HepG2 (cell line): Measurements from ENCODE around the gene HCK. TPM values are rescaled to one million over a fixed set of nuclear protein-coding genes. Genes with fewer than 3 reads are reported as not detected.

Source experiments
- ATAC-seq: fragments of 200-7000 bp; cut with Tn5 transposase; 3 replicates; pipeline ENCODE4 v1.9.1; 2020; ENCODE audit warnings: mild to moderate bottlenecking, moderate library complexity
- BruUV-seq: library from RNA; stranded (reverse); fragments of 400-500 nt; replicated peaks from 2 replicates; lab custom pipeline; 2021; lab: Mats Ljungman, UMichigan
- CTCF ChIA-PET: fragments of 300-600 bp; formaldehyde crosslinking; extraction: SDS; loops from one replicate; lab custom pipeline; 2021; ENCODE audit warnings: low total read pairs, inconsistent platforms, low intra/inter-chr PET ratio; lab: Yijun Ruan, JAX
- POLR2A ChIA-PET: fragments of 350-600 bp; sonication (Branson Sonifier 250); formaldehyde crosslinking; loops from one replicate; lab custom pipeline; 2020; ENCODE audit warnings: antibody characterized with exemption, inconsistent platforms; lab: Yijun Ruan, JAX
- DNase-seq: peaks from one replicate; pipeline ENCODE4 v3.0.0-alpha.2; 2015; ENCODE audit warnings: low spot score
- FAIRE-seq: peaks from 3 replicates; lab custom pipeline; 2011; peaks lifted over from hg19 to GRCh38; lab: Jason Lieb, UNC
- H2AFZ ChIP-seq: one replicate; pipeline ENCODE4 v1.6.1; 2011; ENCODE audit warnings: low read length, inconsistent platforms
- H3K27ac ChIP-seq: fragments of 300-600 bp; 3 replicates; pipeline ENCODE4 v1.8.0; 2011; ENCODE audit warnings: mixed run types, mild to moderate bottlenecking, mixed read lengths, low read length, inconsistent platforms; ENCODE audit not compliant: insufficient read depth; ENCODE audit errors: extremely low read length
- H3K27me3 ChIP-seq, 2 experiments: fragments of 200-600 bp in 1 of 2; 2 replicates in 1 of 2; 3 replicates in 1 of 2; pipeline versions ENCODE4 v1.6.0 to v1.8.0; 2011; ENCODE audit warnings: low read length in 2 of 2, mild to moderate bottlenecking in 2 of 2, moderate library complexity in 2 of 2, inconsistent platforms in 1 of 2; ENCODE audit not compliant: insufficient read depth in 2 of 2, control insufficient read depth in 1 of 2
- H3K36me3 ChIP-seq, 2 experiments: fragments of 200-600 bp in 1 of 2; replicated peaks in 1 of 2; 2 replicates in 1 of 2; 3 replicates in 1 of 2; pipeline versions ENCODE4 v1.5.1 to v1.8.0; 2011; ENCODE audit warnings: low read length in 2 of 2, inconsistent platforms in 1 of 2; ENCODE audit not compliant: insufficient read depth in 2 of 2, control insufficient read depth in 1 of 2
- H3K4me1 ChIP-seq: 2 replicates; pipeline ENCODE4 v1.5.1; 2012; ENCODE audit warnings: low read length, inconsistent platforms; ENCODE audit not compliant: insufficient read depth
- H3K4me2 ChIP-seq: 2 replicates; pipeline ENCODE4 v1.6.0; 2011; ENCODE audit warnings: low read depth, low read length, inconsistent platforms
- H3K4me3 ChIP-seq, 3 experiments: fragments of 200-600 bp in 1 of 3; sonication (generic), shearing (Covaris generic) in 1 of 3; replicated peaks in 1 of 3; 2 replicates each; pipeline ENCODE4 v1.5.1; 2011 to 2016; ENCODE audit warnings: low read length in 3 of 3, inconsistent platforms in 2 of 3, low read depth in 2 of 3, mild to moderate bottlenecking in 2 of 3, control low read depth in 1 of 3, mixed read lengths in 1 of 3; ENCODE audit not compliant: insufficient read depth in 1 of 3
- H3K79me2 ChIP-seq: one replicate; pipeline ENCODE4 v1.6.1; 2011; ENCODE audit warnings: low read length, inconsistent platforms; ENCODE audit not compliant: insufficient read depth
- H3K9ac ChIP-seq: 2 replicates; pipeline ENCODE4 v1.6.0; 2011; ENCODE audit warnings: mild to moderate bottlenecking, low read depth, low read length, inconsistent platforms; ENCODE audit not compliant: insufficient read depth
- H3K9me3 ChIP-seq: 2 replicates; pipeline ENCODE4 v1.5.1; 2012; ENCODE audit warnings: mild to moderate bottlenecking, low read length
- H4K20me1 ChIP-seq: 2 replicates; pipeline ENCODE4 v1.6.0; 2011; ENCODE audit warnings: inconsistent platforms, mild to moderate bottlenecking, low read length, moderate library complexity; ENCODE audit not compliant: insufficient read depth
- AGO2 ChIP-seq: fragments of 200-400 bp; formaldehyde crosslinking; optimal IDR thresholded peaks from 2 replicates; pipeline ENCODE3; 2017; ENCODE audit warnings: mild to moderate bottlenecking, low read depth, low read length, moderate library complexity
- EHMT2 ChIP-seq: fragments of 200-600 bp; sonication (generic); IDR thresholded peaks from 2 replicates; pipeline ENCODE4 v1.7.0; 2017; ENCODE audit warnings: antibody characterized with exemption, low read depth, low read length, borderline replicate concordance
- HDAC6 ChIP-seq: fragments of 200-600 bp; sonication (generic); IDR thresholded peaks from 2 replicates; pipeline ENCODE4 v1.7.0; 2017; ENCODE audit warnings: mild to moderate bottlenecking, antibody characterized with exemption, low read length, low read depth
- JUN ChIP-seq: sonication (generic); formaldehyde crosslinking; IDR thresholded peaks from 2 replicates; pipeline ENCODE4 v1.4.0; 2020; ENCODE audit warnings: mild to moderate bottlenecking, missing genetic modification reagents
- SIN3A ChIP-seq: IDR thresholded peaks from 2 replicates; pipeline ENCODE4 v1.6.1; 2011; ENCODE audit warnings: low read depth, mild to moderate bottlenecking, control low read depth, low read length, borderline replicate concordance
- SP1 ChIP-seq, 2 experiments: fragments of 450-650 bp in 1 of 2; sonication (generic) in 1 of 2; formaldehyde crosslinking in 1 of 2; IDR thresholded peaks; 2 replicates each; pipeline versions ENCODE4 v1.4.0 to v1.6.1; 2016 to 2020; ENCODE audit warnings: missing genetic modification reagents in 1 of 2
- TCF12 ChIP-seq, 2 experiments: fragments of 450-650 bp in 1 of 2; sonication (generic) in 1 of 2; formaldehyde crosslinking in 1 of 2; IDR thresholded peaks; 2 replicates each; pipeline versions ENCODE4 v1.6.1 to v1.8.0; 2017 to 2022; ENCODE audit warnings: antibody characterized with exemption in 1 of 2, mild to moderate bottlenecking in 1 of 2, missing genetic modification reagents in 1 of 2, moderate library complexity in 1 of 2
- ZNF256 ChIP-seq: sonication (generic); formaldehyde crosslinking; conservative IDR thresholded peaks from 2 replicates; pipeline ENCODE4 v1.4.0; 2020; ENCODE audit warnings: missing genetic modification reagents
- ZNF510 ChIP-seq: sonication (generic); formaldehyde crosslinking; IDR thresholded peaks from 2 replicates; pipeline ENCODE4 v1.4.0; 2020; ENCODE audit warnings: low read depth, mild to moderate bottlenecking, missing genetic modification reagents
- ZNF841 ChIP-seq: sonication (generic); formaldehyde crosslinking; IDR thresholded peaks from 2 replicates; pipeline ENCODE4 v1.8.1; 2023; ENCODE audit warnings: missing genetic modification reagents, borderline replicate concordance
- ZNF879 ChIP-seq: sonication (generic); formaldehyde crosslinking; IDR thresholded peaks from 2 replicates; pipeline ENCODE4 v1.8.1; 2023; ENCODE audit warnings: missing genetic modification reagents
- WGBS: methylation state at CpG from one replicate; pipeline ENCODE4 v1.1.6; 2017; ENCODE audit warnings: low lambda C conversion rate; 5-methylcytosine and 5-hydroxymethylcytosine counted together
- in situ Hi-C: cut with HindIII; loops from 2 replicates; pipeline ENCODE4 v1.10.0; 2017; ENCODE audit warnings: low pct_unique_long_range_greater_than_20kb; ENCODE audit not compliant: extremely low pct_ligation_motif_present
- intact Hi-C: fragments of 100-400 bp; cut with micrococcal nuclease; formaldehyde crosslinking; loops from one replicate; pipeline ENCODE4 v1.10.0; 2022; ENCODE audit not compliant: unreplicated experiment
- polyA plus RNA-seq, 8 experiments: library from polyadenylated mRNA; depleted of rRNA in 3 of 8; stranded (reverse) in 7 of 8; unstranded in 1 of 8; fragments of >200 nt; fragmentation: Illumina TruSeq in 4 of 8; extraction: Trizol in 4 of 8; gene quantifications; 2 replicates each; pipeline versions ENCODE4 v1.2.1 to v1.2.3, GENCODE V29; 2011 to 2016; ENCODE audit warnings: low read depth in 4 of 8, missing spikeins in 1 of 8, mixed read lengths in 1 of 8; ENCODE audit not compliant: insufficient read depth in 1 of 8
- total RNA-seq, 5 experiments: library from RNA; depleted of rRNA; stranded (reverse); fragments of >200 nt; fragmentation: Illumina TruSeq; extraction: Trizol; gene quantifications; 2 replicates each; pipeline ENCODE4 v1.2.3, GENCODE V29; 2016; ENCODE audit warnings: low read depth in 1 of 5

The HCK gene
- total and polyA plus RNA-seq, 2 of the 13 experiments (the other 11 are each of a cell fraction or from before 2014, with no cell fraction given) = 0.04 TPM; not detected in 1

DNA sequence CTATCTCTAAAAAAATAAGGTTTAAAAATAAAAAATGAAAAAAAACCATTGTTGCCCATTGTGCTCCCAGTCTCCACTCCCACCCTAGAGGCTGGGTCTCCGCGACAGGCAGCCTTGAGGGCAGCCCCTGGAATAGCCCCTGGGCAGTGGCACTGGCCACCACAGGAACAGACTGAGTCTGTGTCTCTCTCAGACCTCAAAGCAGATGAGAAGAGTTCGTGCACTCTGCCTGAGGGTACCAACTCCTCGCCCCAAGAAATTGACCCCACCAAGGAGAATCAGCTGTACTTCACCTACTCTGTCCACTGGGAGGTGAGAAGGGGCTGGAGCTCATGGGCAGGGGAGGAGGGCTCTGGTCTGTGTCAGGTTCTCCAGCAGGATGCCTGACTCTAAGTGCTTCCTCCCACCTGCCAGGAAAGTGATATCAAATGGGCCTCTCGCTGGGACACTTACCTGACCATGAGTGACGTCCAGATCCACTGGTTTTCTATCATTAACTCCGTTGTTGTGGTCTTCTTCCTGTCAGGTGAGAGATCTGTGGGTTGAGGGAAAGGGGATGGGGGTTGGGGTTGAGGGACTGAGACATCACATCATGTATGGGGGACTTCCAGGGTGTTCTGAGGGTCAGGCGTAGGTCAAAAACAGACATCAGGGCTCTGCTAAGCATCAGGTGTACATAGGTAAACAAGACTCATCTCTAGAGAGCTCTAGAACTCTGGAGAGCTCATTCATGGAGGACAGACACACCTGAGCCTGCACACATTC, 93.0 kb downstream of the HCK start (continued):
- TF ChIP-seq ZNF256 (CRISPR knock-in tag) (no peak), ZNF841 (no peak), TCF12 (IDR thresholded peaks at IDR 0.05) (no peak), TCF12 (CRISPR knock-in tag; IDR thresholded peaks at IDR 0.05) (no peak), SIN3A (no peak)

DNA sequence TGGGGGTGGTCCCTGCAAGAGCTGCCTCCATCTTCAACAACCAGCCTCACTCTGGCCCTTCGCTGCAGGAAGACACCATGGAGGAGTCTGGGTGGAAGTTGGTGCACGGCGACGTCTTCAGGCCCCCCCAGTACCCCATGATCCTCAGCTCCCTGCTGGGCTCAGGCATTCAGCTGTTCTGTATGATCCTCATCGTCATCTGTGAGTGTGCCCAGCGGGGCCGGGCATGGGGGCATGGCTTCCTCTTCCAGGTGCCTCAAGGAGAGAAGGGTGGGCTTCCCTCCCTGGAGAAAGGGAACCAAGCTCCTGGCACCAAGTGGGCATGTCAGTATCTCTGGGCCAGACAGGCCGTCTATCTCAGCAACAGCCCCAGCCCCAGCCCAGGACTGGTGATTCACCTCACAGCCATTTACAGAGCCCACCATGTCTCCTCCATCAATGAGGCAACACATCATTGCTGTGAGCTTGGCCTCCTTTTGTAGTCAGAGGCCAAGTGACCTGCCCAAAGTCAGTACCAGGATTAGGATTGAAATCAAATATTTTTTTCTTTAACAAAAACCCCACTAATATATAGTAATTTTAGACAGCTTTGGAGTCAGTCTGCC, 97.6 kb downstream of the HCK start:
- ATAC-seq = no peak
- no peak for FAIRE-seq
- H3K79me2 ChIP-seq = no peaks in the 10 kb centered on the region
- WGBS = 95% methylated on average over 8 of the region's 8 CpGs
- in situ Hi-C loops = no loop called here
- H3K27me3 ChIP-seq = no peaks in the 10 kb centered on the region
- peaks cover 31% of the 10 kb centered on the region for H3K4me1 ChIP-seq
- no peak overlapping the region for H3K4me2 ChIP-seq
- ChIA-PET CTCF (no interaction called here), POLR2A (interaction anchor here (1.7 kb wide), 1 partner anchor 13 kb away, joined by 4 read pairs; no protein-coding TSS in a partner anchor)
- TF ChIP-seq HDAC6 (no peak), ZNF510 (CRISPR knock-in tag) (no peak), SP1 (IDR thresholded peaks at IDR 0.05) (no peak), SP1 (CRISPR knock-in tag; IDR thresholded peaks at IDR 0.05) (no peak), EHMT2 (no peak), JUN (CRISPR knock-in tag) (no peak), AGO2 (peak; percentile 35), ZNF879 (CRISPR knock-in tag) (no peak)
- H3K36me3 ChIP-seq = peaks cover 40 to 86% of the 10 kb centered on the region in 2 experiments
- no peak overlapping the region for H3K4me3 ChIP-seq
- H3K9me3 ChIP-seq = no peaks in the 10 kb centered on the region
- intact Hi-C loops = no loop called here
- no peak overlapping the region for H3K27ac ChIP-seq
- no peak overlapping the region for H3K9ac ChIP-seq
- BruUV-seq = no TSS peak
- DNase-seq = no peak
- no peak overlapping the region for H2AFZ ChIP-seq
- no peaks in the 10 kb centered on the region for H4K20me1 ChIP-seq
